CD4-positive, alpha-beta T cell treated with Interleukin-1 beta for 1 hour (primary cell): ENCODE data around the gene VPS13A.
"Not testable (repeated sequence)": the region's sequence is repeated elsewhere in the genome, so short reads cannot be mapped to it uniquely, and the experiment has no call there.

Experiments used
- DNase-seq, 2 donors: peaks; one replicate each; pipeline ENCODE4 v3.0.0-alpha.2; 2020 to 2022

Gene VPS13A

GRCh38 chr9:77305622-77306400 is 128.5 kb downstream of the VPS13A start:
- DNase-seq = no peak

GRCh38 chr9:77307166-77307565 is 129.8 kb downstream of the VPS13A start:
- no peak for DNase-seq

- DNase-seq = no peak
Observed at GRCh38 chr9:77316058-77316457, 138.7 kb downstream of the VPS13A start.

- no peak for DNase-seq
Observed at GRCh38 chr9:77325058-77325457, 147.7 kb downstream of the VPS13A start.

- no peak for DNase-seq
Observed at GRCh38 chr9:77328102-77328501, 150.8 kb downstream of the VPS13A start.

GRCh38 chr9:77370064-77370463 is 192.7 kb downstream of the VPS13A start:
- DNase-seq = no peak

- DNase-seq = no peak
Observed at GRCh38 chr9:77374266-77374665, 196.9 kb downstream of the VPS13A start.

GRCh38 chr9:77375956-77376532 is 198.7 kb downstream of the VPS13A start:
- no peak for DNase-seq

- no peak for DNase-seq
Observed at GRCh38 chr9:77384406-77384805, 207.1 kb downstream of the VPS13A start.

GRCh38 chr9:77386187-77386586 is 208.9 kb downstream of the VPS13A start:
- no peak for DNase-seq

GRCh38 chr9:77391834-77392233 is 214.5 kb downstream of the VPS13A start:
- no peak for DNase-seq

GRCh38 chr9:77392328-77392727 is 215.0 kb downstream of the VPS13A start:
- DNase-seq = no peak

- not testable (repeated sequence) for DNase-seq
Observed at GRCh38 chr9:77398581-77398980, 221.2 kb downstream of the VPS13A start.

- no peak for DNase-seq
Observed at GRCh38 chr9:77399964-77400363, 222.6 kb downstream of the VPS13A start.

GRCh38 chr9:77402286-77402685 is 225.0 kb downstream of the VPS13A start:
- no peak for DNase-seq

- no peak for DNase-seq
Observed at GRCh38 chr9:77403239-77403638, 225.9 kb downstream of the VPS13A start.

GRCh38 chr9:77408521-77408920 is 231.2 kb downstream of the VPS13A start:
- DNase-seq = not testable (repeated sequence)

- DNase-seq = no peak
Observed at GRCh38 chr9:77417566-77417965, 240.2 kb downstream of the VPS13A start.

- no peak for DNase-seq
Observed at GRCh38 chr9:77418226-77418625, 240.9 kb downstream of the VPS13A start.

- no peak for DNase-seq
Observed at GRCh38 chr9:77420641-77421040, 243.3 kb downstream of the VPS13A start.

- no peak for DNase-seq
Observed at GRCh38 chr9:77421506-77422265, 244.4 kb downstream of the VPS13A start.

GRCh38 chr9:77422969-77423368 is 245.6 kb downstream of the VPS13A start:
- DNase-seq = no peak

- no peak for DNase-seq
Observed at GRCh38 chr9:77423841-77424240, 246.5 kb downstream of the VPS13A start.

GRCh38 chr9:77424993-77425392 is 247.7 kb downstream of the VPS13A start:
- DNase-seq = no peak
